Posterior vena cava (tissue), 2 donors: ENCODE results near the gene GRID2. TPM values are rescaled to one million over a fixed set of nuclear protein-coding genes. Genes with fewer than 3 reads are reported as not detected.
"Not testable (repeated sequence)": the region's sequence is repeated elsewhere in the genome, so short reads cannot be mapped to it uniquely, and the experiment has no call there.

Experiments used
- DNase-seq: peaks from one replicate; pipeline ENCODE4 v3.0.0-alpha.2; 2020; ENCODE audit warnings: low spot score
- intact Hi-C, 2 donors: fragments of 100-400 bp; cut with DNase I; formaldehyde crosslinking; loops; one replicate each; pipeline versions ENCODE4 v1.14.1 to v1.14.2; 2022 to 2023
- total RNA-seq, 2 donors: library from RNA; stranded (reverse); fragmentation: NEBNext Ultra II Directional; extraction: Animal tissue kit (Norgen Biotek cat#: 25700); gene quantifications; one replicate each; pipeline ENCODE4 v1.2.1, GENCODE V29; 2021
- donor health status: DM: yes; HTN: yes; CAD: no.
- donor health status: DM: yes; HTN: yes; CAD: no.

The GRID2 gene
- total RNA-seq, 2 donors from 2014 or later = 0.38 TPM; not detected in 1

- intact Hi-C loops = loop anchor here in 1 of 2 donors (5.0 kb wide), 1 partner anchor 241 kb away; no protein-coding TSS in a partner anchor
- not testable (repeated sequence) for DNase-seq
Measured at GRCh38 chr4:92403525-92403924, 99.8 kb downstream of the GRID2 start.

- intact Hi-C loops = no loop called here
- no peak for DNase-seq
Measured at GRCh38 chr4:92406488-92406887, 102.7 kb downstream of the GRID2 start.

GRCh38 chr4:92421920-92422319 lies 118.2 kb downstream of the GRID2 start:
- DNase-seq = no peak
- intact Hi-C loops = no loop called here

GRCh38 chr4:92433272-92433758 lies 129.5 kb downstream of the GRID2 start:
- intact Hi-C loops = no loop called here
- DNase-seq = no peak

- DNase-seq, intact Hi-C loops: not testable (repeated sequence)
Measured at GRCh38 chr4:92438722-92439121, 135.0 kb downstream of the GRID2 start.

- DNase-seq, intact Hi-C loops: not testable (repeated sequence)
Measured at GRCh38 chr4:92442131-92442530, 138.4 kb downstream of the GRID2 start.

GRCh38 chr4:92444143-92444843 lies 140.5 kb downstream of the GRID2 start:
- DNase-seq, intact Hi-C loops: not testable (repeated sequence)

- DNase-seq = no peak
- intact Hi-C loops = no loop called here
Measured at GRCh38 chr4:92445127-92445526, 141.4 kb downstream of the GRID2 start.

- no peak for DNase-seq
- intact Hi-C loops = no loop called here
Measured at GRCh38 chr4:92447255-92447905, 143.6 kb downstream of the GRID2 start.

- intact Hi-C loops, DNase-seq: not testable (repeated sequence)
Measured at GRCh38 chr4:92448176-92448575, 144.4 kb downstream of the GRID2 start.

GRCh38 chr4:92450694-92451093 lies 146.9 kb downstream of the GRID2 start:
- intact Hi-C loops = no loop called here
- no peak for DNase-seq

GRCh38 chr4:92451782-92452181 lies 148.0 kb downstream of the GRID2 start:
- DNase-seq = no peak
- intact Hi-C loops = no loop called here

- DNase-seq, intact Hi-C loops: not testable (repeated sequence)
Measured at GRCh38 chr4:92452383-92452782, 148.6 kb downstream of the GRID2 start.

- no peak for DNase-seq
- intact Hi-C loops = no loop called here
Measured at GRCh38 chr4:92455329-92455839, 151.6 kb downstream of the GRID2 start.

GRCh38 chr4:92455951-92456350 lies 152.2 kb downstream of the GRID2 start:
- DNase-seq = no peak
- intact Hi-C loops = no loop called here

GRCh38 chr4:92461732-92462131 lies 158.0 kb downstream of the GRID2 start:
- DNase-seq = no peak
- intact Hi-C loops = no loop called here

GRCh38 chr4:92477298-92477697 lies 173.5 kb downstream of the GRID2 start:
- intact Hi-C loops = no loop called here
- no peak for DNase-seq

GRCh38 chr4:92483341-92483740 lies 179.6 kb downstream of the GRID2 start:
- intact Hi-C loops = no loop called here
- DNase-seq = no peak

- DNase-seq = no peak
- intact Hi-C loops = no loop called here
Measured at GRCh38 chr4:92488496-92488895, 184.7 kb downstream of the GRID2 start.

- intact Hi-C loops = no loop called here
- no peak for DNase-seq
Measured at GRCh38 chr4:92497141-92497540, 193.4 kb downstream of the GRID2 start.

GRCh38 chr4:92501456-92501855 lies 197.7 kb downstream of the GRID2 start:
- no peak for DNase-seq
- intact Hi-C loops = no loop called here
